AML-193 (cell line): ENCODE measurements around the gene CCNA1.
A peak's percentile ranks its signal among the peaks of the same experiment; 100 is the strongest.

Experiments used
- DNase-seq, 2 experiments: peaks; one replicate each; lab custom pipeline; 2025; lab: John Stamatoyannopoulos, UW

Gene CCNA1

GRCh38 chr13:36432106-36432544, at the start of gene CCNA1:
Gene CCNA1, plus strand, starts transcription at chr13:36432495. Its CDS starts 562 bp downstream, at chr13:36433057.
- peak in 1 of 2 experiments; percentile 11 for DNase-seq

GRCh38 chr13:36385489-36385888, 46.8 kb upstream of the CCNA1 start:
- DNase-seq = no peak

GRCh38 chr13:36395280-36395679, 37.0 kb upstream of the CCNA1 start:
- DNase-seq = peak; percentile 93 to 96

GRCh38 chr13:36405151-36405550, 27.1 kb upstream of the CCNA1 start:
- DNase-seq = no peak

- no peak for DNase-seq
Measured at GRCh38 chr13:36412736-36413135, 19.6 kb upstream of the CCNA1 start.

- DNase-seq = no peak
Measured at GRCh38 chr13:36413161-36413560, 19.1 kb upstream of the CCNA1 start.

GRCh38 chr13:36414461-36414860, 17.8 kb upstream of the CCNA1 start:
- DNase-seq = no peak

- DNase-seq = peak; percentile 75 to 83
Measured at GRCh38 chr13:36417331-36417730, 15.0 kb upstream of the CCNA1 start.

- peak; percentile 91 to 93 for DNase-seq
Measured at GRCh38 chr13:36418022-36418805, 14.1 kb upstream of the CCNA1 start.

- peak; percentile 92 for DNase-seq
Measured at GRCh38 chr13:36420437-36420891, 11.8 kb upstream of the CCNA1 start.

GRCh38 chr13:36421447-36421846, 10.8 kb upstream of the CCNA1 start:
- peak; percentile 95 for DNase-seq

GRCh38 chr13:36428086-36428485, 4.2 kb upstream of the CCNA1 start:
- DNase-seq = peak; percentile 46 to 50

GRCh38 chr13:36430247-36431203, 1.8 kb upstream of the CCNA1 start:
- no peak for DNase-seq

- no peak for DNase-seq
Measured at GRCh38 chr13:36431204-36432105, 840 bp upstream of the CCNA1 start.

GRCh38 chr13:36436811-36437210, 4.5 kb downstream of the CCNA1 start:
- DNase-seq = peak; percentile 86 to 92

- DNase-seq = no peak
Measured at GRCh38 chr13:36438594-36439483, 6.5 kb downstream of the CCNA1 start.

GRCh38 chr13:36445278-36445677, 13.0 kb downstream of the CCNA1 start:
- peak; percentile 46 to 59 for DNase-seq

GRCh38 chr13:36445891-36446351, 13.6 kb downstream of the CCNA1 start:
- no peak for DNase-seq

- DNase-seq = no peak
Measured at GRCh38 chr13:36447501-36447900, 15.2 kb downstream of the CCNA1 start.

- DNase-seq = no peak
Measured at GRCh38 chr13:36450534-36450933, 18.2 kb downstream of the CCNA1 start.
